ENCODE measurements around the gene ETV1. TPM values are rescaled to one million over a fixed set of nuclear protein-coding genes. Genes with fewer than 3 reads are reported as not detected.

Gene ETV1
- total and polyA plus RNA-seq, 9 of the 15 experiments (the other 6 are each of a cell fraction or from before 2014, with no cell fraction given), result 7.2 to 27.4 (median 14.0) TPM

GRCh38 chr7:13933091-13933490, 56.4 kb downstream of the ETV1 start (continued):
- TF ChIP-seq ZNF639 (CRISPR knock-in tag; conservative IDR thresholded peaks at IDR 0.05 in 1 of 2, IDR thresholded peaks at IDR 0.05 in 1 of 2), result no peak
- TF ChIP-seq ELF2 (CRISPR knock-in tag; IDR thresholded peaks at IDR 0.05), result no peak
- no peak for TF ChIP-seq MAFK (IDR thresholded peaks at IDR 0.05; ENCODE audit: low read length)
- TF ChIP-seq U2AF1 (optimal IDR thresholded peaks at IDR 0.05; ENCODE audit: low read depth, low read length), result no peak
- TF ChIP-seq YY1 (IDR thresholded peaks at IDR 0.05; ENCODE audit: borderline replicate concordance in 1 of 3, control insufficient read depth in 1 of 3, extremely low read depth in 1 of 3, insufficient read depth in 3 of 3, insufficient read length in 1 of 3, insufficient replicate concordance in 2 of 3, low read depth in 1 of 3, low read length in 2 of 3), result no peak
- no peak for TF ChIP-seq NUFIP1 (IDR thresholded peaks at IDR 0.05; ENCODE audit: partially characterized antibody)

- BruUV-seq (replicated peaks), result no TSS peak
Measured at GRCh38 chr7:13932131-13932530, 57.3 kb downstream of the ETV1 start.

More at GRCh38 chr7:13932131-13932530, 57.3 kb downstream of the ETV1 start:
- H3K27ac ChIP-seq (ENCODE audit: extremely low read depth, low read depth, low read length), result no peak overlapping the region
- no peaks in the 10 kb centered on the region for H3K27me3 ChIP-seq (ENCODE audit: control insufficient read depth in 2 of 2, insufficient read depth in 2 of 2, low read length in 2 of 2)
- no peak for DNase-seq (ENCODE audit: extremely low read depth in 1 of 4, low spot score in 3 of 4)
- H2AFZ ChIP-seq (ENCODE audit: low read depth, low read length), result no peak overlapping the region
- H3K36me3 ChIP-seq (ENCODE audit: control insufficient read depth, insufficient read depth, low read length), result peaks cover 20% of the 10 kb centered on the region; the same call in 2 of the 3 replicates
- H3K4me3 ChIP-seq, result no peak overlapping the region
- intact Hi-C loops (cut with micrococcal nuclease), result no loop called here
- H3K9me3 ChIP-seq (replicated peaks; ENCODE audit: control insufficient read depth, insufficient read depth, low read depth, low read length), result no peaks in the 10 kb centered on the region
- H3K9me1 ChIP-seq (ENCODE audit: control insufficient read depth, insufficient read depth, low read length), result no peaks in the 10 kb centered on the region
- ChIA-PET CTCF (ENCODE audit: low intra/inter-chr PET ratio) (no interaction called here), POLR2A (interaction anchor here (0.5 kb wide), 1 partner anchor 174 kb away, joined by 3 read pairs; no protein-coding TSS in a partner anchor)
- TF ChIP-seq AFF4 (CRISPR knock-in tag; IDR thresholded peaks at IDR 0.05) (no peak), EWSR1 (IDR thresholded peaks at IDR 0.05; ENCODE audit: borderline replicate concordance, low read depth, partially characterized antibody) (no peak), MEIS2 (IDR thresholded peaks at IDR 0.05; ENCODE audit: partially characterized antibody) (no peak), ZNF398 (CRISPR knock-in tag; IDR thresholded peaks at IDR 0.05) (no peak), FOXA1 (IDR thresholded peaks at IDR 0.05; ENCODE audit: borderline replicate concordance) (no peak), SRSF3 (IDR thresholded peaks at IDR 0.05; ENCODE audit: insufficient read depth, low read length) (no peak), E2F3 (CRISPR knock-in tag; IDR thresholded peaks at IDR 0.05) (no peak)
- H3K4me1 ChIP-seq (replicated peaks in 1 of 2; ENCODE audit: control insufficient read depth in 2 of 2, insufficient read depth in 2 of 2, low read length in 2 of 2), result 0 out of 5 replicates have a peak, but pooled peaks cover 0 to 3% of the 10 kb centered on the region in 2 experiments
- no peaks in the 10 kb centered on the region for H4K20me1 ChIP-seq (replicated peaks; ENCODE audit: control insufficient read depth, insufficient read depth, low read length)
- 78% methylated on average over 2 of the region's 2 CpGs for WGBS (ENCODE audit: insufficient coverage, low coverage, missing lambda C conversion rate)
- no peak overlapping the region for H3K9ac ChIP-seq (ENCODE audit: insufficient read depth in 1 of 2, low read depth in 2 of 2, low read length in 2 of 2)
- H3K79me2 ChIP-seq (ENCODE audit: control insufficient read depth, insufficient read depth, low read length), result no peaks in the 10 kb centered on the region
- H3K4me2 ChIP-seq (ENCODE audit: insufficient read depth, low read length), result no peak overlapping the region
- no peak for FAIRE-seq
- in situ Hi-C loops (cut with MboI), result no loop called here
- ATAC-seq, result no peak
